Testis (tissue), 3 donors: ENCODE measurements around the gene LUC7L3. TPM values are rescaled to one million over a fixed set of nuclear protein-coding genes. Genes with fewer than 3 reads are reported as not detected.

Source experiments
- DNase-seq: peaks from one replicate; pipeline ENCODE4 v3.0.0-alpha.2; 2019
- H3K27ac ChIP-seq, 2 donors: fragments of 200-600 bp; sonication (generic); one replicate each; pipeline ENCODE4 v1.5.1; 2019
- H3K27me3 ChIP-seq: fragments of 200-600 bp; sonication (generic); one replicate; pipeline ENCODE4 v1.5.1; 2019
- H3K36me3 ChIP-seq: fragments of 200-600 bp; sonication (generic); one replicate; pipeline ENCODE4 v1.5.1; 2017; ENCODE audit warnings: low read depth; ENCODE audit errors: missing control alignments
- H3K4me1 ChIP-seq: fragments of 200-600 bp; sonication (generic); one replicate; pipeline ENCODE4 v1.5.1; 2019
- H3K4me3 ChIP-seq, 2 donors: fragments of 200-600 bp; sonication (generic); one replicate each; pipeline ENCODE4 v1.5.1; 2017 to 2019
- H3K9me3 ChIP-seq: fragments of 200-600 bp; sonication (generic); one replicate; pipeline ENCODE4 v1.5.1; 2017
- POLR2A ChIP-seq: fragments of 450-650 bp; IDR thresholded peaks from one replicate; pipeline ENCODE4 v1.6.1; 2017; ENCODE audit warnings: antibody characterized with exemption, mild to moderate bottlenecking, moderate library complexity
- WGBS, 2 donors: methylation state at CpG; one replicate each; pipeline ENCODE4 v1.1.5; 2018; 5-methylcytosine and 5-hydroxymethylcytosine counted together
- intact Hi-C: fragments of 100-400 bp; cut with DNase I; formaldehyde crosslinking; loops from one replicate; pipeline ENCODE4 v1.15.1; 2023; ENCODE audit warnings: low total_unique reads
- polyA plus RNA-seq: library from polyadenylated mRNA; stranded (reverse); fragments of 350-450 nt; fragmentation: Illumina TruSeq; extraction: RNeasy Lipid Tissue Mini Kit (QIAGEN cat#74804); gene quantifications from one replicate; pipeline ENCODE4 v1.2.3, GENCODE V29; 2014; ENCODE audit warnings: low read depth, low replicate concordance; ENCODE audit not compliant: insufficient read depth
- total RNA-seq, 2 donors: library from RNA; depleted of rRNA; stranded (reverse); fragments of >200 nt; gene quantifications; one replicate each; pipeline ENCODE4 v1.2.3, GENCODE V29; 2016
- TF ChIP-seq, protein P1 (sequence below), 3 experiments: fragments of 450-650 bp in 2 of 3; fragments of 200-600 bp in 1 of 3; sonication (generic) in 1 of 3; IDR thresholded peaks; one replicate each; pipeline ENCODE4 v1.5.1; 2016 to 2019; ENCODE audit warnings: antibody characterized with exemption in 3 of 3, mild to moderate bottlenecking in 2 of 3, moderate library complexity in 1 of 3

Gene LUC7L3
- total and polyA plus RNA-seq, 3 donors from 2014 or later, result 37.4 to 160 (median 115) TPM

- no peaks in the 10 kb centered on the region for H3K9me3 ChIP-seq
- no peak overlapping the region for H3K4me3 ChIP-seq
- no peaks in the 10 kb centered on the region for H3K36me3 ChIP-seq
- no peaks in the 10 kb centered on the region for H3K4me1 ChIP-seq
- H3K27me3 ChIP-seq, result no peaks in the 10 kb centered on the region
- no peak for TF ChIP-seq POLR2A
- TF ChIP-seq, protein P1, sequence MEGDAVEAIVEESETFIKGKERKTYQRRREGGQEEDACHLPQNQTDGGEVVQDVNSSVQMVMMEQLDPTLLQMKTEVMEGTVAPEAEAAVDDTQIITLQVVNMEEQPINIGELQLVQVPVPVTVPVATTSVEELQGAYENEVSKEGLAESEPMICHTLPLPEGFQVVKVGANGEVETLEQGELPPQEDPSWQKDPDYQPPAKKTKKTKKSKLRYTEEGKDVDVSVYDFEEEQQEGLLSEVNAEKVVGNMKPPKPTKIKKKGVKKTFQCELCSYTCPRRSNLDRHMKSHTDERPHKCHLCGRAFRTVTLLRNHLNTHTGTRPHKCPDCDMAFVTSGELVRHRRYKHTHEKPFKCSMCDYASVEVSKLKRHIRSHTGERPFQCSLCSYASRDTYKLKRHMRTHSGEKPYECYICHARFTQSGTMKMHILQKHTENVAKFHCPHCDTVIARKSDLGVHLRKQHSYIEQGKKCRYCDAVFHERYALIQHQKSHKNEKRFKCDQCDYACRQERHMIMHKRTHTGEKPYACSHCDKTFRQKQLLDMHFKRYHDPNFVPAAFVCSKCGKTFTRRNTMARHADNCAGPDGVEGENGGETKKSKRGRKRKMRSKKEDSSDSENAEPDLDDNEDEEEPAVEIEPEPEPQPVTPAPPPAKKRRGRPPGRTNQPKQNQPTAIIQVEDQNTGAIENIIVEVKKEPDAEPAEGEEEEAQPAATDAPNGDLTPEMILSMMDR (IDR thresholded peaks at IDR 0.05), result no peak
- DNase-seq, result no peak
- intact Hi-C loops, result no loop called here
- 86 to 94% methylated on average over 7 of the region's 7 CpGs for WGBS, 2 donors
- H3K27ac ChIP-seq, result no peak overlapping the region
These were observed 54.9 kb downstream of the LUC7L3 start for GRCh38 chr17:50774225-50774803.

GRCh38 chr17:50775926-50776325 is 56.5 kb downstream of the LUC7L3 start:
- H3K36me3 ChIP-seq, result no peaks in the 10 kb centered on the region
- 94 to 95% methylated on average over 3 of the region's 3 CpGs for WGBS, 2 donors
- H3K4me3 ChIP-seq, result no peak overlapping the region
- TF ChIP-seq, protein P1 (IDR thresholded peaks at IDR 0.05), result no peak
- TF ChIP-seq POLR2A, result no peak
- intact Hi-C loops, result no loop called here
- no peak overlapping the region for H3K27ac ChIP-seq
- DNase-seq, result no peak
- H3K27me3 ChIP-seq, result no peaks in the 10 kb centered on the region
- no peaks in the 10 kb centered on the region for H3K9me3 ChIP-seq
- no peaks in the 10 kb centered on the region for H3K4me1 ChIP-seq

DNA sequence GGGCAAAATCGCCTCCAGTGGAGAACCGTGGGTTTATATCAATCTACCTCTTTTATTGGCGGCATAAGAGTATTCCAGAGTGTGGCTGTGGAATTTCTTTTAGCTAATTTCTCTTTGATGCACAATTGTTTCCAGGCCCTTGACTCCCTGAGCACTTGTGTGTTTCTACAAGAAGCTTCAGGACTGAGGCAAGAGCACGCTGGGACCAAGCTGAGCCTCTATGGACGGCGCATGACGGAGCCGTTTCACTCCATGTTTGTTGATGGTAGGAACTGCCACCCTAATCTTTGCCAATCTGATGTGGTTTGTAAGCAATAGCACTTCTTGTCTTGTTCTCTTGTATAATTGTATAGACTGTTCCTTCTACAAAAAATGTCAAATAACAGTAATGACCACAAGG is 59.1 kb downstream of the LUC7L3 start:
- DNase-seq, result no peak
- intact Hi-C loops, result no loop called here
- H3K27ac ChIP-seq, result no peak overlapping the region
- no peaks in the 10 kb centered on the region for H3K36me3 ChIP-seq
- no peaks in the 10 kb centered on the region for H3K4me1 ChIP-seq
- H3K4me3 ChIP-seq, result no peak overlapping the region
- TF ChIP-seq, protein P1 (IDR thresholded peaks at IDR 0.05), result no peak
- no peak for TF ChIP-seq POLR2A
- no peaks in the 10 kb centered on the region for H3K27me3 ChIP-seq
- WGBS, 2 donors, result 91 to 93% methylated on average over 8 of the region's 8 CpGs
- no peaks in the 10 kb centered on the region for H3K9me3 ChIP-seq

DNA sequence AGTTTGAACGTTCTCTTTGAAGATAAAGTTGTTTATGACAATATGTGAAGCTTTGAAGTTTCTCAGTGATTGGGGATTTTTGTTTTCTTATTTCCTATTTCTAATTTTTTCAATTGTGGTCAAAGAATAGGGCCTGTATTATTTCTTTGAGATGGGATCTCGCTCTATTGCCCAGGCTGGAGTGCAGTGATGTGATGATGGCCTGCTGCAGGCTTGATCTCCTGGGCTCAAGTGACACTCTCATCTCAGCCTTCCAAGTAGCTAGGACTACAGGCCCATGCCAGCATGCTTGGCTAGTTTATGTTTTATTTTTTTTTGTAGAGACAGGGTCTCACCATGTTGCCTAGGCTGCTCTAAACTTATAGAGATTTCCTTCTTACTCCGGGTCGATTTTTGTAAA is 59.6 kb downstream of the LUC7L3 start:
- Histone ChIP-seq H3K9me3 (no peaks in the 10 kb centered on the region), H3K4me3 (no peak overlapping the region), H3K27ac (no peak overlapping the region), H3K36me3 (no peaks in the 10 kb centered on the region), H3K27me3 (no peaks in the 10 kb centered on the region), H3K4me1 (no peaks in the 10 kb centered on the region)
- TF ChIP-seq, protein P1 (IDR thresholded peaks at IDR 0.05), result no peak
- TF ChIP-seq POLR2A, result no peak
- 83 to 90% methylated on average over 4 of the region's 4 CpGs for WGBS, 2 donors
- no peak for DNase-seq
- intact Hi-C loops, result no loop called here

DNA sequence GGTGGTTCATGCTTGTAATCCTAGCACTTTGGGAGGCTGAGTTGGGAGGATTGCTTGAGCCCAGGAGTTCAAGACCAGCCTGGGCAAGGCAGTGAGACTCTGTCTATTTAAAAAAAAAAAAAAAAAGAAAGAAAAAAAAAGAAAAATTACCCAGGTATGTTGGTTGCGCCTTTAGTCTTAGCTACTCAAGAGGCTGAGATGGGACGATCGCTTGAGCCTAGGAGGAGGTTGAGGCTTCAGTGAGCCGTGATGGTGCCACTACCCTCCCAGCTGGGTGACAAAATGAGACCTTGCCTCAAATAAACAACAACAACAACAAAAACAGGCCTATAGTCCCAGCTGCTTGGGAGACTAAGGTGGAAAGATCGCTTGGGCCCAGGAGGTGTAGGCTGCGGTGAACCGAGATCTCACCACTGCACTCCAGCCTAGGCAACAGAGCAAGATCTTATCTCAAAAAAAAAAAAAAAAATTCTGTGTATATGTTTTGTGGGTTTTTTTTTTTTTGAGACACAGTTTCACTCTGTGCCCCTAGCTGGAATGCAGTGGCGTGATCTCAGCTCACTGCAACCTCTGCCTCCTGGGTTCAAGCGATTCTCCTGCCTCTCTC is 60.4 kb downstream of the LUC7L3 start:
- no peaks in the 10 kb centered on the region for H3K4me1 ChIP-seq
- intact Hi-C loops, result no loop called here
- no peak overlapping the region for H3K4me3 ChIP-seq
- no peaks in the 10 kb centered on the region for H3K9me3 ChIP-seq
- H3K27ac ChIP-seq, result no peak overlapping the region
- no peaks in the 10 kb centered on the region for H3K36me3 ChIP-seq
- H3K27me3 ChIP-seq, result no peaks in the 10 kb centered on the region
- DNase-seq, result no peak
- 94 to 96% methylated on average over 9 of the region's 9 CpGs for WGBS, 2 donors
- no peak for TF ChIP-seq POLR2A
- TF ChIP-seq, protein P1 (IDR thresholded peaks at IDR 0.05), result no peak
